ENCODE measurements around the gene VGF.
A peak's percentile ranks its signal among the peaks of the same experiment; 100 is the strongest.

VGF gene

DNA sequence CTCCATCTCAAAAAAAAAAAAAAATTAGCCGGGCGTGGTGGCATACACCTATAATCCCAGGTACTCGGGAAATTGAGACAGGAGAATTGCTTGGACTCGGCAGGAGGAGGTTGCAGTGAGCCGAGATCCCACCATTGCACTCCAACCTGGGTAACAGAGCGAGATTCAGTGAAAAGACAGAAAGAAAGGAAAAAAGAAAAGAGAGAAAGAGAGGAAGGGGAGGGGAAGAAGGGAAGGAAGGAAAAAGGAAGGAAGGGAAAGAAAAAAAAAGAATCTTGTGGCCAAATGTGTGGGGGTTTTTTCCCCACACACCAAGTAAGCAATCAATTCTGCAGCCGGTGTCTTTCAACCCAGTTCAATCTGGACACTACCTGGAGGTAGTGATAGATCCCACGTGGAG, 23.7 kb upstream of the VGF start:
- H3K36me3 Mint-ChIP-seq (ENCODE audit: low read depth) = no peaks in the 10 kb centered on the region
- no peaks in the 10 kb centered on the region for H3K9me3 Mint-ChIP-seq
- TF ChIP-seq, protein P1, sequence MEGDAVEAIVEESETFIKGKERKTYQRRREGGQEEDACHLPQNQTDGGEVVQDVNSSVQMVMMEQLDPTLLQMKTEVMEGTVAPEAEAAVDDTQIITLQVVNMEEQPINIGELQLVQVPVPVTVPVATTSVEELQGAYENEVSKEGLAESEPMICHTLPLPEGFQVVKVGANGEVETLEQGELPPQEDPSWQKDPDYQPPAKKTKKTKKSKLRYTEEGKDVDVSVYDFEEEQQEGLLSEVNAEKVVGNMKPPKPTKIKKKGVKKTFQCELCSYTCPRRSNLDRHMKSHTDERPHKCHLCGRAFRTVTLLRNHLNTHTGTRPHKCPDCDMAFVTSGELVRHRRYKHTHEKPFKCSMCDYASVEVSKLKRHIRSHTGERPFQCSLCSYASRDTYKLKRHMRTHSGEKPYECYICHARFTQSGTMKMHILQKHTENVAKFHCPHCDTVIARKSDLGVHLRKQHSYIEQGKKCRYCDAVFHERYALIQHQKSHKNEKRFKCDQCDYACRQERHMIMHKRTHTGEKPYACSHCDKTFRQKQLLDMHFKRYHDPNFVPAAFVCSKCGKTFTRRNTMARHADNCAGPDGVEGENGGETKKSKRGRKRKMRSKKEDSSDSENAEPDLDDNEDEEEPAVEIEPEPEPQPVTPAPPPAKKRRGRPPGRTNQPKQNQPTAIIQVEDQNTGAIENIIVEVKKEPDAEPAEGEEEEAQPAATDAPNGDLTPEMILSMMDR (IDR thresholded peaks at IDR 0.05; ENCODE audit: unreplicated experiment in 3 of 3) = no peak
- H3K4me3 Mint-ChIP-seq = no peak overlapping the region
- peaks cover 57% of the 10 kb centered on the region for H3K27me3 Mint-ChIP-seq (ENCODE audit: low read depth)
- no peak overlapping the region for H3K27ac Mint-ChIP-seq
- H3K4me1 Mint-ChIP-seq = no peaks in the 10 kb centered on the region

DNA sequence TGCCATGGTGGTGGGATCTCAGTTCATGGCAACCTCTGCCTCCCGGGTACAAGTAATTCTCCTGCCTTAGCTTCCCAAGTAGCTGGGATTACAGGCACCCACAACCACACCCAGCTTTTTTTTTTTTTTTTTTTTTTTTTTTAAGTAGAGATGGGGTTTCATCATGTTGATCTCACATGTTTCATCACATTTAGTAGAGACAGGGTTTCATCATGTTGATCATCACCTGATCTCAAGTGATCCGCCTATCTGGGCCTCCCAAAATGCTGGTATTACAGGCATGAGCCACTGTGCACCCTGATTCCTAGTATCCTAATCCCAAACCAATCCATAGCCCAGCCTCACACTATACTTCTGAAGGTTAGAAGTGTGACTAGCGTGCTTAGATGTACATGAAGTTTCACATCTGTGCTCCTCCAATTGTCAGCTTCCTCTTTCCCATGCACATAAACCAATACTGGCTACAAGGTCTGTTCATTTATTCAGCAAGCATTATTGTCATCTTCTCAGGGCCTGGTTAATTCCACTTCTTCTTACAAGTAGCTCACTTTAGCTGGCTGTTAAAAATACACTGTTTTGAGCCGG, 21.6 kb upstream of the VGF start:
- Mint-ChIP-seq H3K36me3 (ENCODE audit: low read depth) (no peaks in the 10 kb centered on the region), H3K27ac (no peak overlapping the region), H3K9me3 (no peaks in the 10 kb centered on the region), H3K4me3 (no peak overlapping the region), H3K27me3 (ENCODE audit: low read depth) (peaks cover 67% of the 10 kb centered on the region), H3K4me1 (peaks cover 7% of the 10 kb centered on the region)
- TF ChIP-seq, protein P1 (IDR thresholded peaks at IDR 0.05; ENCODE audit: unreplicated experiment in 3 of 3) = no peak

DNA sequence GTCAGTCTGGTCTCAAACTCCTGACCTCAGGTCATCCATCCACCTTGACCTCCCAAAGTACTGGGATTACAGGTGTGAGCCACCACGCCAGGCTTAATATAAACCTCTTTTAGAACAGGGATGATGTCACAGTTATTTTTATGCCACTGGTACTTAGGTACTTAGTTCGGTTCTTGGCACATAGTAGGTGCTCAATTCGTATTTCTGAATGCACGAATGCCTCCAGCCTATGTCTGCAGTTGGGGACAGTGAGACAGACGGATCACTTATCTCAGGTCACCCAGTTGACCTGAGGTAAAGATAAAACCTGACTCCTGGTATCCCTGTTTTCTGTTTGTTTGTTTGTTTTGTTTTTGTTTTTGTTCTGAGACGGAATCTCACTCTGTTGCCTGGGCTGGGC, 20.8 kb upstream of the VGF start:
- TF ChIP-seq, protein P1 (IDR thresholded peaks at IDR 0.05; ENCODE audit: unreplicated experiment in 3 of 3) = no peak
- no peak overlapping the region for H3K4me3 Mint-ChIP-seq
- peaks cover 7% of the 10 kb centered on the region for H3K4me1 Mint-ChIP-seq
- H3K27me3 Mint-ChIP-seq (ENCODE audit: low read depth) = peaks cover 70% of the 10 kb centered on the region
- no peaks in the 10 kb centered on the region for H3K36me3 Mint-ChIP-seq (ENCODE audit: low read depth)
- no peak overlapping the region for H3K27ac Mint-ChIP-seq
- no peaks in the 10 kb centered on the region for H3K9me3 Mint-ChIP-seq

DNA sequence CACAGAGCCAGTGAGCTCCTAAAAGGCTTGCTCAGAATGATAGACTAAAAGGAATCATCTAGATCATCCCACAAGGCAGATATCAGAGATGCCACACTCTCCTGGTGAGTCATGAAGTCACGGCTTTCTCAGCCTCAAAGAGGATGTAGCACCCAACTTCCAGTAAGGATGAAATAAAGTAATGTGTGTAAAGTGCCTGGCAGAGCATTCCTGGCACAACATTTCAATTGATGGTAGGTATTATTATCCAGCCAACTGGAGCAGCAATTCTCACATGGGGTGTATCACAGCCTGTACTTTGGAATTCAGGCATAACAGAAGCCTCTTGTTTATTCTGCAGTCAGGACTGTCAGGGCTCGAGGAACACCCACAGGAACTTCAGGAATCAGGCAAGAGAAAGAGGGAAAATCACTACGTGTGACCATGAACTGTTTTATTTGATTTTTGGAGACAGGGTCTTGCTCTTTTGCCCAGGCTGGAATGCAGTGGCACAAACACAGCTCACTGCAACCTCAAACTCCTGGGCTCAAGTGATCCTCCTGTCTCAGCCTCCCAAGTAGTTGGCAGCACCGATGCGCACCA, 20.0 kb upstream of the VGF start:
- Mint-ChIP-seq H3K4me3 (no peak overlapping the region), H3K9me3 (no peaks in the 10 kb centered on the region), H3K27me3 (ENCODE audit: low read depth) (peaks cover 71% of the 10 kb centered on the region), H3K27ac (no peak overlapping the region), H3K36me3 (ENCODE audit: low read depth) (no peaks in the 10 kb centered on the region), H3K4me1 (peaks cover 7% of the 10 kb centered on the region)
- TF ChIP-seq, protein P1 (IDR thresholded peaks at IDR 0.05; ENCODE audit: unreplicated experiment in 3 of 3) = no peak

DNA sequence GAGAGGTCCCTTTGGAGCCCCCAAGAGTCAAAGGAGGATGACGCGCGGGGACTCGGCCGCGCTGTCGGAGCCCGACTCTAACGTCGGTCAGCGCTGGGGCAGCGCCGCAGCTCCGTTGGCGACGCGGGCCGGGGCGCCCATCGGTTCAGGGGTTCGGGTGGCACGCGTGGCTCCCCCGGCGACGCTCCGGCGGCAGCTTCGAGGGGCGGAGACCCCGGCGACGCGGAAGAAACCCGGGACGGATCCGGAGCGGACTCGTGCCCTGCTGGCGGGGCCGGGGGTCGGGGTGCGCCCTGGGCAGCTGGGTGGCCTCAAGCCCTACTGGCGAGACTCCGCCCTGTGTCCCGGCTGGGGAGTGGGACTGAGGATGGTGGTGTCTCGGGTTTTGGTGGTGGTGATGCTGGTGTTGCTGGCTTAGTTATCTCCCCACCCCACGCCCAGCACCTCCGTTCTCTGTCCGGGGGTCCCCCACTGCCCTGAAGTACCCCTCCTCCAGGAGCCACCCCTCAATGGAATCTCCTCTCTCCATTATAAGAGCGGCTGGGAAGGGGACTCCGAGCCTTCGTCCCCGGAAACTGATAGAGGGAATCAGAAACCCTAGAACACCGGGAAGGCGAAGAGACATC, 14.9 kb upstream of the VGF start, which contains the start of gene NAT16:
Gene NAT16 (minus strand): TSS at position 164 of the 626 bp plus-strand sequence. CDS start 5,486 bp downstream, outside the sequence.
- TF ChIP-seq, protein P1 (IDR thresholded peaks at IDR 0.05; ENCODE audit: unreplicated experiment in 3 of 3) = no peak
- H3K4me1 Mint-ChIP-seq = peaks cover 12% of the 10 kb centered on the region
- peaks cover 85% of the 10 kb centered on the region for H3K27me3 Mint-ChIP-seq (ENCODE audit: low read depth)
- peaks cover 4% of the 10 kb centered on the region for H3K9me3 Mint-ChIP-seq
- peak within 1 kb of the TSS; percentile 65 to 73 (median 71) for H3K4me3 Mint-ChIP-seq
- H3K36me3 Mint-ChIP-seq (ENCODE audit: low read depth) = no peaks in the 10 kb centered on the region
- H3K27ac Mint-ChIP-seq = no peak within 1 kb of the TSS
